Endothelial cell of umbilical vein (primary cell): ENCODE measurements around the gene CSPG5. TPM values are rescaled to one million over a fixed set of nuclear protein-coding genes. Genes with fewer than 3 reads are reported as not detected.

ENCODE experiments used
- BruUV-seq: library from RNA; stranded (reverse); fragments of 400-500 nt; replicated peaks from 2 replicates; lab custom pipeline; 2021; lab: Mats Ljungman, UMichigan
- CTCF ChIA-PET: fragments of 300-600, 350-600 bp; sonication (Branson Sonifier 250); formaldehyde crosslinking; loops from one replicate; lab custom pipeline; 2021; ENCODE audit warnings: antibody characterized with exemption, inconsistent platforms; lab: Charles Lee
- POLR2A ChIA-PET: fragments of 300-600, 350-600 bp; sonication (Branson Sonifier 250); formaldehyde crosslinking; loops from one replicate; lab custom pipeline; 2021; ENCODE audit warnings: antibody characterized with exemption, inconsistent platforms; lab: Charles Lee
- DNase-seq: peaks from one replicate; pipeline ENCODE4 v3.0.0-alpha.2; 2011; ENCODE audit warnings: low read depth, low spot score
- FAIRE-seq: peaks from 2 replicates; lab custom pipeline; 2011; peaks lifted over from hg19 to GRCh38; lab: Jason Lieb, UNC
- H2AFZ ChIP-seq: 2 replicates; pipeline ENCODE4 v1.6.0; 2012; ENCODE audit warnings: low read depth, low read length, control low read depth, inconsistent platforms
- H3K27ac ChIP-seq: 2 replicates; pipeline ENCODE4 v1.5.1; 2011; ENCODE audit warnings: low read depth, mild to moderate bottlenecking, control low read depth, low read length, moderate library complexity; ENCODE audit not compliant: insufficient read depth
- H3K27me3 ChIP-seq, 2 experiments: 2 replicates each; pipeline versions ENCODE4 v1.6.0 to v1.6.1; 2011; ENCODE audit warnings: low read length in 2 of 2, mixed read lengths in 1 of 2; ENCODE audit not compliant: control insufficient read depth in 2 of 2, insufficient read depth in 2 of 2
- H3K36me3 ChIP-seq, 2 experiments: 2 replicates in 1 of 2; 3 replicates in 1 of 2; pipeline ENCODE4 v1.5.1; 2011; ENCODE audit warnings: low read length in 2 of 2, mild to moderate bottlenecking in 1 of 2, moderate library complexity in 1 of 2; ENCODE audit not compliant: control insufficient read depth in 2 of 2, insufficient read depth in 2 of 2; ENCODE audit errors: extremely low read depth in 1 of 2
- H3K4me1 ChIP-seq: 3 replicates; pipeline ENCODE4 v1.5.1; 2011; ENCODE audit warnings: mild to moderate bottlenecking, low read length; ENCODE audit not compliant: control insufficient read depth, insufficient read depth; ENCODE audit errors: extremely low read depth
- H3K4me2 ChIP-seq: 2 replicates; pipeline ENCODE4 v1.6.1; 2011; ENCODE audit warnings: low read length, control low read depth, mixed read lengths; ENCODE audit not compliant: insufficient read depth
- H3K4me3 ChIP-seq, 3 experiments: fragments of 200-600 bp in 1 of 3; sonication (generic), shearing (Covaris generic) in 1 of 3; replicated peaks in 1 of 3; 2 replicates each; pipeline ENCODE4 v1.5.1; 2011 to 2016; ENCODE audit warnings: control low read depth in 3 of 3, low read length in 3 of 3, mild to moderate bottlenecking in 2 of 3, inconsistent platforms in 1 of 3, low read depth in 1 of 3, moderate library complexity in 1 of 3; ENCODE audit not compliant: insufficient read depth in 1 of 3
- H3K79me2 ChIP-seq: 2 replicates; pipeline ENCODE4 v1.6.0; 2012; ENCODE audit warnings: low read length, inconsistent platforms; ENCODE audit not compliant: control insufficient read depth, insufficient read depth
- H3K9ac ChIP-seq: replicated peaks from 2 replicates; pipeline ENCODE3; 2011; ENCODE audit warnings: low read length, control low read depth; ENCODE audit not compliant: insufficient read depth; ENCODE audit errors: extremely low read depth
- H3K9me1 ChIP-seq: replicated peaks from 3 replicates; pipeline ENCODE4 v1.6.0; 2011; ENCODE audit warnings: mild to moderate bottlenecking, low read length; ENCODE audit not compliant: control insufficient read depth, insufficient read depth; ENCODE audit errors: extremely low read depth
- H3K9me3 ChIP-seq: replicated peaks from 2 replicates; pipeline ENCODE4 v1.5.1; 2012; ENCODE audit warnings: low read length, inconsistent platforms; ENCODE audit not compliant: control insufficient read depth, insufficient read depth
- H4K20me1 ChIP-seq: replicated peaks from 2 replicates; pipeline ENCODE3; 2011; ENCODE audit warnings: mild to moderate bottlenecking, low read length; ENCODE audit not compliant: control insufficient read depth, insufficient read depth; ENCODE audit errors: extremely low read depth
- EZH2 ChIP-seq: IDR thresholded peaks from 2 replicates; pipeline ENCODE4 v1.6.1; 2012; ENCODE audit warnings: borderline replicate concordance, low read depth, mild to moderate bottlenecking, moderate library complexity, low read length, inconsistent platforms; ENCODE audit not compliant: severe bottlenecking
- FOS ChIP-seq: IDR thresholded peaks from 2 replicates; pipeline ENCODE4 v1.6.1; 2011; ENCODE audit warnings: mild to moderate bottlenecking, low read length, moderate library complexity, borderline replicate concordance; ENCODE audit not compliant: insufficient read depth
- GATA2 ChIP-seq: IDR thresholded peaks from 2 replicates; pipeline ENCODE4 v1.7.0; 2011; ENCODE audit warnings: low read depth, mild to moderate bottlenecking, moderate library complexity, mixed read lengths, low read length; ENCODE audit not compliant: insufficient read length, insufficient read depth
- JUN ChIP-seq: IDR thresholded peaks from 2 replicates; pipeline ENCODE4 v1.6.1; 2011; ENCODE audit warnings: borderline replicate concordance, low read depth; ENCODE audit not compliant: insufficient read length, insufficient read depth
- MYC ChIP-seq: IDR thresholded peaks from one replicate; pipeline ENCODE4 v1.6.1; 2011; ENCODE audit warnings: mild to moderate bottlenecking, low read depth, low read length
- POLR2A ChIP-seq: IDR thresholded peaks from 2 replicates; pipeline ENCODE4 v1.6.1; 2012; ENCODE audit warnings: low read depth, mild to moderate bottlenecking, control low read depth, low read length
- POLR2AphosphoS5 ChIP-seq: IDR thresholded peaks from 2 replicates; pipeline ENCODE4 v1.6.1; 2012; ENCODE audit warnings: low read depth, mild to moderate bottlenecking, control low read depth, low read length, moderate library complexity; ENCODE audit not compliant: insufficient read depth
- dilution Hi-C: fragments of 300-500 bp; cut with MboI; formaldehyde crosslinking; loops from one replicate; pipeline ENCODE4 v1.15.0; 2019; ENCODE audit warnings: low sequenced_read_pairs; ENCODE audit not compliant: extremely low pct_ligation_motif_present
- intact Hi-C: fragments of 100-400 bp; cut with micrococcal nuclease; formaldehyde crosslinking; loops from one replicate; pipeline ENCODE4 v1.10.0; 2022
- polyA plus RNA-seq, 4 experiments: library from polyadenylated mRNA; depleted of rRNA in 3 of 4; stranded (reverse) in 3 of 4; unstranded in 1 of 4; fragments of >200 nt; gene quantifications; 2 replicates each; pipeline versions ENCODE4 v1.2.1 to v1.2.3, GENCODE V29; 2011 to 2012; ENCODE audit warnings: missing spikeins in 1 of 4
- total RNA-seq: library from RNA; stranded (reverse); gene quantifications from 2 replicates; pipeline ENCODE4 v1.2.3, GENCODE V29; 2021
- TF ChIP-seq, protein P1 (sequence below), 2 donors: IDR thresholded peaks; 1 replicate in 1 of 2; 2 replicates in 1 of 2; pipeline ENCODE4 v1.5.1; 2011; ENCODE audit warnings: low read length in 2 of 2, mild to moderate bottlenecking in 2 of 2, moderate library complexity in 2 of 2, control low read depth in 1 of 2, inconsistent platforms in 1 of 2, low read depth in 1 of 2; ENCODE audit not compliant: insufficient read depth in 1 of 2; ENCODE audit errors: extremely low read depth in 1 of 2
- TF ChIP-seq, protein P2 (sequence below): IDR thresholded peaks from 2 replicates; pipeline ENCODE4 v1.6.1; 2011; ENCODE audit not compliant: insufficient read depth, insufficient read length

CSPG5 gene
- total and polyA plus RNA-seq, 2 donors (not counting 3 experiments of a cell fraction or from before 2014, with no cell fraction given), result 0.32 to 0.55 TPM

DNA sequence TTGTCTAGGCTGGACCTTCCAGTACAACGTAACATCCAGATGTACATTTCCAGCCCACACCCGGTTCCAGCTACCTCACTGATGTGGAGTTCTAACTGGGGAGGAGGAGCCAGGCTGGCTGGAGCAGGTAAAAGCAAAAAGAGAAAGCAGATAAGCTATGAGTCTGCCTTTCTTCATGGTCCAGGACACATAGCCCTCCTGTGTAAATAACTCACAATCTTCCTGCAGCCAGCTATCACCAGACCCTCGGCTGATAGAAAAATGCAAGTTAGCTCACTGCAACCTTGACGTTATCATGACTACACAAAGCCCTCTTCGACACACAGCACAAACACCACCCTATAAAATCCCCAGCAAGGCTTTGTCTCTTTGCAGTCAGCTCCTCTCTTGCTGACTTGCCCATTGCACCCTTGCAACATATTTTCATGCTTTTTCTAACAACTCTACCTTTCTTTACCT, 44.6 kb downstream of the CSPG5 start:
- Histone ChIP-seq H3K27me3 (peaks cover 0 to 4% of the 10 kb centered on the region in 2 experiments), H3K4me3 (no peak overlapping the region), H3K9me3 (no peaks in the 10 kb centered on the region), H3K27ac (no peak overlapping the region), H2AFZ (no peak overlapping the region), H3K4me2 (no peak overlapping the region), H3K36me3 (no peaks in the 10 kb centered on the region), H3K9ac (no peak overlapping the region), H3K4me1 (no peaks in the 10 kb centered on the region), H3K9me1 (no peaks in the 10 kb centered on the region), H4K20me1 (no peaks in the 10 kb centered on the region), H3K79me2 (no peaks in the 10 kb centered on the region)
- TF ChIP-seq FOS (no peak), JUN (no peak), POLR2A (no peak), GATA2 (no peak), MYC (no peak), EZH2 (no peak), POLR2AphosphoS5 (no peak)
- TF ChIP-seq, protein P1, sequence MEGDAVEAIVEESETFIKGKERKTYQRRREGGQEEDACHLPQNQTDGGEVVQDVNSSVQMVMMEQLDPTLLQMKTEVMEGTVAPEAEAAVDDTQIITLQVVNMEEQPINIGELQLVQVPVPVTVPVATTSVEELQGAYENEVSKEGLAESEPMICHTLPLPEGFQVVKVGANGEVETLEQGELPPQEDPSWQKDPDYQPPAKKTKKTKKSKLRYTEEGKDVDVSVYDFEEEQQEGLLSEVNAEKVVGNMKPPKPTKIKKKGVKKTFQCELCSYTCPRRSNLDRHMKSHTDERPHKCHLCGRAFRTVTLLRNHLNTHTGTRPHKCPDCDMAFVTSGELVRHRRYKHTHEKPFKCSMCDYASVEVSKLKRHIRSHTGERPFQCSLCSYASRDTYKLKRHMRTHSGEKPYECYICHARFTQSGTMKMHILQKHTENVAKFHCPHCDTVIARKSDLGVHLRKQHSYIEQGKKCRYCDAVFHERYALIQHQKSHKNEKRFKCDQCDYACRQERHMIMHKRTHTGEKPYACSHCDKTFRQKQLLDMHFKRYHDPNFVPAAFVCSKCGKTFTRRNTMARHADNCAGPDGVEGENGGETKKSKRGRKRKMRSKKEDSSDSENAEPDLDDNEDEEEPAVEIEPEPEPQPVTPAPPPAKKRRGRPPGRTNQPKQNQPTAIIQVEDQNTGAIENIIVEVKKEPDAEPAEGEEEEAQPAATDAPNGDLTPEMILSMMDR (IDR thresholded peaks at IDR 0.05; ENCODE audit: extremely low read depth in 1 of 2, insufficient read depth in 1 of 2, low read depth in 1 of 2, low read length in 2 of 2), result no peak
- TF ChIP-seq, protein P2, sequence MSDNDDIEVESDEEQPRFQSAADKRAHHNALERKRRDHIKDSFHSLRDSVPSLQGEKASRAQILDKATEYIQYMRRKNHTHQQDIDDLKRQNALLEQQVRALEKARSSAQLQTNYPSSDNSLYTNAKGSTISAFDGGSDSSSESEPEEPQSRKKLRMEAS, result no peak
- DNase-seq, result no peak
- POLR2A ChIA-PET, result no interaction called here
- intact Hi-C loops (no loop called here), dilution Hi-C loops (no loop called here)
- no TSS peak for BruUV-seq
- FAIRE-seq, result no peak
- CTCF ChIA-PET, result interaction anchor here (1.0 to 4.5 kb wide), 5 partner anchors 10 to 90 kb away, joined by 3 to 25 read pairs (median 5); no protein-coding TSS in a partner anchor
